Gastrocnemius medialis (tissue), 4 donors: ENCODE data around the gene ACIN1. TPM values are rescaled to one million over a fixed set of nuclear protein-coding genes. Genes with fewer than 3 reads are reported as not detected.

Experiments used
- ATAC-seq, 2 donors: fragments of 150-250 bp; one replicate each; pipeline ENCODE4 v1.9.1; 2016
- DNase-seq, 2 donors: peaks; one replicate each; pipeline ENCODE4 v3.0.0-alpha.2; 2019
- H3K27ac ChIP-seq, 4 donors: fragments of 200-600 bp; sonication (generic); 1 replicate in 1 of 4; 2 replicates in 3 of 4; pipeline ENCODE4 v1.5.1; 2016 to 2018; ENCODE audit warnings: mild to moderate bottlenecking in 2 of 4, moderate library complexity in 1 of 4
- H3K27me3 ChIP-seq, 3 donors: fragments of 200-600 bp; sonication (generic) in 2 of 3; 1 replicate in 1 of 3; 2 replicates in 2 of 3; pipeline versions ENCODE4 v1.5.1 to v1.6.0; 2016 to 2019; ENCODE audit warnings: mild to moderate bottlenecking in 1 of 3, moderate library complexity in 1 of 3
- H3K36me3 ChIP-seq, 2 donors: fragments of 200-600 bp; sonication (generic) in 1 of 2; one replicate each; pipeline ENCODE4 v1.5.1; 2017 to 2018
- H3K4me1 ChIP-seq, 2 donors: fragments of 200-600 bp; sonication (generic) in 1 of 2; one replicate each; pipeline ENCODE4 v1.5.1; 2016 to 2017; ENCODE audit warnings: mild to moderate bottlenecking in 2 of 2
- H3K4me3 ChIP-seq, 4 donors: fragments of 200-600 bp; sonication (generic) in 3 of 4; 1 replicate in 1 of 4; 2 replicates in 3 of 4; pipeline ENCODE4 v1.5.1; 2016 to 2019; ENCODE audit warnings: mild to moderate bottlenecking in 2 of 4
- H3K9me3 ChIP-seq, 3 donors: fragments of 200-600 bp; sonication (generic) in 2 of 3; 1 replicate in 1 of 3; 2 replicates in 2 of 3; pipeline ENCODE4 v1.5.1; 2016 to 2019
- POLR2A ChIP-seq, 2 donors: fragments of 450-650 bp; IDR thresholded peaks; one replicate each; pipeline ENCODE4 v1.6.1; 2017; ENCODE audit warnings: antibody characterized with exemption in 2 of 2, mild to moderate bottlenecking in 2 of 2, moderate library complexity in 2 of 2
- in situ Hi-C, 4 donors: fragments of 200-750 bp; cut with MboI; loops; one replicate each; pipeline versions ENCODE4 v1.15.0 to v1.8.0; 2017; ENCODE audit warnings: low sequenced_read_pairs in 4 of 4
- intact Hi-C: fragments of 100-400 bp; cut with DNase I; formaldehyde crosslinking; loops from one replicate; pipeline ENCODE4 v1.15.1; 2023; ENCODE audit warnings: low total_unique reads
- total RNA-seq, 4 donors: library from RNA; depleted of rRNA; stranded (reverse); fragments of >200 nt; gene quantifications; one replicate each; pipeline versions ENCODE4 v1.1.0 to v1.2.3, GENCODE V29; 2016
- TF ChIP-seq, protein P1 (sequence below), 5 experiments: fragments of 450-650 bp in 3 of 5; fragments of 200-600 bp in 2 of 5; sonication (generic) in 2 of 5; IDR thresholded peaks in 4 of 5; conservative IDR thresholded peaks in 1 of 5; 1 replicate in 4 of 5; 2 replicates in 1 of 5; pipeline ENCODE4 v1.5.1; 2016 to 2019; ENCODE audit warnings: antibody characterized with exemption in 5 of 5, mild to moderate bottlenecking in 3 of 5, moderate library complexity in 3 of 5

Gene ACIN1
- total RNA-seq, 4 donors from 2014 or later, result 61.9 to 74.8 (median 70.6) TPM

DNA sequence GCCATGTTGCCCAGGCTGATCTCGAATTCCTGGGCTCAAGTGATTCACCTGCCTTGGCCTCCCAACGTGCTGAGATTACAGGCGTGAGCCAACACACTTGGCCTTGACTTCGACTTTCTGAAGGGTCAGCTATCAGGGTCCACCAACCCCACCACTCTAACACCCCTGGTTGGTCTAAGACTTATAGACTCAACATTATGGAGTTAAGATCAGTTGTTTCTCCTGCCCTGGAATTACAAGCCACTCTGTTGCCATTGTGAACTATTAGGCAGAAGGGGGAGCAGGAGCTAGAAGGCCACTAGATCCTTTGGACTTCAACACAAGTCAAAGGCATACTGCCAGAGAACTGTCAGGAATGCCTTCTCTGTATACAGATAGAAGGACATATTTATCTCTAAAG lies 54.8 kb downstream of the ACIN1 start:
- H3K36me3 ChIP-seq, result no peaks in the 10 kb centered on the region
- H3K9me3 ChIP-seq, result no peaks in the 10 kb centered on the region
- ATAC-seq, result no peak
- H3K4me3 ChIP-seq, result no peak overlapping the region
- no peak overlapping the region for H3K27ac ChIP-seq
- intact Hi-C loops (no loop called here), in situ Hi-C loops (no loop called here)
- TF ChIP-seq, protein P1, sequence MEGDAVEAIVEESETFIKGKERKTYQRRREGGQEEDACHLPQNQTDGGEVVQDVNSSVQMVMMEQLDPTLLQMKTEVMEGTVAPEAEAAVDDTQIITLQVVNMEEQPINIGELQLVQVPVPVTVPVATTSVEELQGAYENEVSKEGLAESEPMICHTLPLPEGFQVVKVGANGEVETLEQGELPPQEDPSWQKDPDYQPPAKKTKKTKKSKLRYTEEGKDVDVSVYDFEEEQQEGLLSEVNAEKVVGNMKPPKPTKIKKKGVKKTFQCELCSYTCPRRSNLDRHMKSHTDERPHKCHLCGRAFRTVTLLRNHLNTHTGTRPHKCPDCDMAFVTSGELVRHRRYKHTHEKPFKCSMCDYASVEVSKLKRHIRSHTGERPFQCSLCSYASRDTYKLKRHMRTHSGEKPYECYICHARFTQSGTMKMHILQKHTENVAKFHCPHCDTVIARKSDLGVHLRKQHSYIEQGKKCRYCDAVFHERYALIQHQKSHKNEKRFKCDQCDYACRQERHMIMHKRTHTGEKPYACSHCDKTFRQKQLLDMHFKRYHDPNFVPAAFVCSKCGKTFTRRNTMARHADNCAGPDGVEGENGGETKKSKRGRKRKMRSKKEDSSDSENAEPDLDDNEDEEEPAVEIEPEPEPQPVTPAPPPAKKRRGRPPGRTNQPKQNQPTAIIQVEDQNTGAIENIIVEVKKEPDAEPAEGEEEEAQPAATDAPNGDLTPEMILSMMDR (IDR thresholded peaks at IDR 0.05 in 4 of 5, conservative IDR thresholded peaks at IDR 0.05 in 1 of 5), result no peak
- no peak for TF ChIP-seq POLR2A (IDR thresholded peaks at IDR 0.05)
- H3K4me1 ChIP-seq, result peaks cover 6% of the 10 kb centered on the region in 2 donors
- DNase-seq, result no peak
- no peaks in the 10 kb centered on the region for H3K27me3 ChIP-seq

DNA sequence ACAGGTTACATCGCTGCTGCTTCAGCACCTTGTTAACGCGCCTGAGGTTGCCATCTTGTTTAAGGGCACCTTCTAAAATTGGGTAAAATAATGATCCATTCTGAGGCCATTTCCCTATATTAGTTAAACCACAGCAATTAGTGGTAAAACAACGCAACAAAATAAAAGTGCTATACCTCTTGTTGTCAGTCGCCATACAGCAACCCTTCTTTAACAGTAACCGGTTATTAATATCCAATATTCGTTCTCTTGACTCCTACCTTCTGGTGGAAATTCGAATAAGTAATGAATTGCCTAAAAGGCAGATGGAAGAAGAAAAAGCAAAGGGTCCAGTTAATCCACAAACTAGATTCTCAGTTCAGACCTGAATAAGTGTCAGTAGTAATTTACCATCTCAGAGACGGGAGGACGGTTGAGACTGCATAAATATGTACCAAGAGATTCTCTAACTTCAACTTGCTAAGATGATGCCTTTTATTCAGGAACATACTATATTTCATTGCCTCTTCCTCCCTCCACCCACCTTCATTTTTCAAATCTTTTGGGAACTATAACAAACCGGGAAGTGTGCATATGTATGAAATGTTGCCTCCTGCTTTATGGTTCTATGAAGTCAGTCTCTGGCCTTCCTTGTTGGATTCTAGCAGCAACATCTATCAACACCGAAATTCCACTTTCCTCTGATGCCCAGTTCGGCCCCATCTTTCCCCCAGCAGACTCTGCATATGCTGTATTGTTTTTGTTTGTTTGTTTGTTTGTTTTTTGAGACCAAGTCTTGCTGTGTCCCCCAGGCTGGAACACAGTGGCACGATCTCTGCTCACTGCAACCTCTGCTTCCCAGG lies 59.4 kb downstream of the ACIN1 start:
- intact Hi-C loops, result loop anchor here (1.0 to 2.0 kb wide), 2 partner anchors 21 to 59 kb away; partner anchors contain the start of genes ACIN1 and C14orf119
- TF ChIP-seq, protein P1 (IDR thresholded peaks at IDR 0.05 in 4 of 5, conservative IDR thresholded peaks at IDR 0.05 in 1 of 5), result no peak
- no peak for TF ChIP-seq POLR2A (IDR thresholded peaks at IDR 0.05)
- H3K27ac ChIP-seq, result peak overlapping the region; percentile 88 to 99 (median 98)
- in situ Hi-C loops, result no loop called here
- ATAC-seq (no peak), DNase-seq (no peak)
- peaks cover 12 to 22% of the 10 kb centered on the region in 2 donors for H3K4me1 ChIP-seq
- H3K36me3 ChIP-seq, result peaks cover 4 to 32% of the 10 kb centered on the region in 2 donors
- peak overlapping the region; percentile 74 to 97 (median 90) for H3K4me3 ChIP-seq
- H3K9me3 ChIP-seq, result no peaks in the 10 kb centered on the region
- H3K27me3 ChIP-seq, result no peaks in the 10 kb centered on the region

DNA sequence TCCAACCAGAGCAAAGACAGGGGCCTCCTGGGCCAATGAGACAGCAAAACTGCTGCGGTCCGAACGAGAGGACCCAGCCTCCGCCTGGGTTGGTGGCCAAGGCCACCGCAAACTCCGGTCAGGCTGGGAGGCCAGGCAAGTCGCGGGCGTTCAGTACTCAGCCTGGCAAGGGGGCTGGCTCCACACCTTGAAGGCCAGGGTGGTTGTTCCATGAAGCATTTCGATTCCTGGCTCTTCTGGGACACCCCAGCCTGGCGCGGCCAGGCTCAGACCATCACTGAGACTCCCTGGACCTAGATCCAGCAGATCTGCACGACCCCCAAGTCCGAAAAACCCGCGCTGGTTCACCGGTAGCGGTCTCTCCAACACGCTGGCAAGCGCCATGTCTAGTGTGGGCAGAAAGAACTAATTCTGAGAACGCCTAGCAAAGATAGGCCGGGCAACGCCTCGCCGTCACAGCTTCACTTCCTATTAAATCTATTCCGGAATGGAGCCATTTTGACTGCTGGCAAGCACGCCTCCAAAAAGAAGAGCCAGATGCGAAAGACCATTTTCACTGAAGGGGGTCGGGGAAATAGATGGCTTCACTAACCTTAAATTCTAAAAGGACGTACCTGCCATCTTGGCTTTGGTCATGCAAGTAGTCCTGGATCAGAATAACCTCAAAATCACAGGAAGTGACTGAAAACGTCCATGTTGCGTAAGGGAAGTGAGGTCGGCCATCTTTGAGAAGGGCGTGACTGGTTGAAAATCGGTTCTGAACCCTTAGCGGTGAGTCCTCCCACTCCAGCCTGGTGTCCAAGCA lies 60.2 kb downstream of the ACIN1 start, which contains the start of gene PSMB5:
TSS of gene PSMB5 (minus strand) at position 403 of the 805 bp plus-strand sequence. CDS start at position 384, 19 bp downstream.
- in situ Hi-C loops (no loop called here), intact Hi-C loops (loop anchor here (1.0 to 2.0 kb wide), 3 partner anchors 22 to 60 kb away; partner anchors contain the start of genes ACIN1 and C14orf119)
- H3K4me1 ChIP-seq, result peaks cover 12 to 22% of the 10 kb centered on the region in 2 donors
- H3K4me3 ChIP-seq, result peak within 1 kb of the TSS; percentile 74 to 97 (median 90)
- TF ChIP-seq POLR2A (IDR thresholded peaks at IDR 0.05), result peak; percentile 81 to 82
- TF ChIP-seq, protein P1 (IDR thresholded peaks at IDR 0.05 in 4 of 5, conservative IDR thresholded peaks at IDR 0.05 in 1 of 5), result peak in 1 of 5 experiments; percentile 29
- no peaks in the 10 kb centered on the region for H3K9me3 ChIP-seq
- peak within 1 kb of the TSS; percentile 88 to 99 (median 98) for H3K27ac ChIP-seq
- no peaks in the 10 kb centered on the region for H3K27me3 ChIP-seq
- ATAC-seq (peak; percentile 98 to 99), DNase-seq (peak; percentile 89 to 93)
- H3K36me3 ChIP-seq, result peaks cover 4 to 35% of the 10 kb centered on the region in 2 donors

DNA sequence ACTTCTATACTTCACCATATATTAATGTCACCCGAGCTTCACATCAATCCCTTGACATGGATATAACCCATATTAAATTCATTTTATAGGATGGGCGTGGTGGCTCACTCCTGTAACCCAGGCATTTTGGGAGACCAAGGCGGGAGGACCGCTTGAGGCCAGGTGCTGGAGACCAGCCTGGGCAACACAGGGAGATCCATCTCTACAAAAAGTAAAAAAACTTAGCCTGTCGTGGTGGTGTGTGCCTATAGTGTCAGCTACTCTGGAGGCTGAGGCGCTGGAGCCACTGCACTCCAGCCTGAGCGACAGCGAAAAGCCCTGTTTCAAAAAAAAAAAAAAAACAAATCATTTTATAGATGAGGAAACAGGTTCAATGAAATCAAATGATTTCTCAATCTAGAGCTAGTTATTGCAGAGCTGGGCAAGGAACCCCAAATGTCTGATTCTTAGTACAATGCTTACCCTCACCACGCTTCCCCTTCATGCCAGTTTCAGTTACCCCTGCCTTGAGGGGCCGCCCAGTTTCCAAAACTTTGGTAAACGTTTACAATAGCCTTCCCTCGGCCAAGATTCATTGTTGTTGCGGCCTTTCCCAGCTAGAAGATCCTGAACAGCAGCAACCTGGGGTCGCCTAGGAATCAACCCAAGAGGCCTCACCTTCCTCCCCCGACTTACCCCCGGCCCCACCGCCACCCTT lies 61.0 kb downstream of the ACIN1 start:
- peak overlapping the region; percentile 74 to 97 (median 90) for H3K4me3 ChIP-seq
- ATAC-seq (no peak), DNase-seq (no peak)
- H3K9me3 ChIP-seq, result no peaks in the 10 kb centered on the region
- H3K27me3 ChIP-seq, result no peaks in the 10 kb centered on the region
- in situ Hi-C loops (no loop called here), intact Hi-C loops (loop anchor here (1.0 to 2.0 kb wide), 2 partner anchors 27 to 61 kb away; partner anchors contain the start of genes ACIN1 and C14orf119)
- peak overlapping the region; percentile 88 to 99 (median 98) for H3K27ac ChIP-seq
- H3K4me1 ChIP-seq, result peaks cover 12 to 24% of the 10 kb centered on the region in 2 donors
- peaks cover 4 to 43% of the 10 kb centered on the region in 2 donors for H3K36me3 ChIP-seq
- TF ChIP-seq POLR2A (IDR thresholded peaks at IDR 0.05), result no peak
- TF ChIP-seq, protein P1 (IDR thresholded peaks at IDR 0.05 in 4 of 5, conservative IDR thresholded peaks at IDR 0.05 in 1 of 5), result no peak
